ENCODE data around the gene MTERF1.
"Not testable (repeated sequence)": the region's sequence is repeated elsewhere in the genome, so short reads cannot be mapped to it uniquely, and the experiment has no call there.

MTERF1 gene

GRCh38 chr7:91883676-91884362 is 3.3 kb upstream of the MTERF1 start:
- DNase-seq: no peak

DNA sequence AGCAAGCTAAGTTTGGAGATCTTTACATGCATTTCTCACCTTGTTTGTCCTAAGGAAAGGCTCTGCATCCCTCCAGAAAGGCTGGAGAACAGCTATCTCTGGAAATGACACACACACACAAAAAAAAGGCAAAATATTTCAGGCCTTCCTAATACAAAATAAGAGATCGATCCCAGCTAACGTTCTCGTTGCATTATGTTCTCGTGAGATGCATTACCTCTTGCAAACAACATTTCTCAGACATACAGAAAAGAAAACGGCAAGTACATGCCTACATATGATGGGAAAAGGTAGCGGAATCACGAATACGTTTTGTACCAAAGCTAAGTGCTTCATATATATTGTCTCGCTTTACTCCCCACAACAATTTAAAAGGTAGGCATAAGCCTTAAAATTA is 488 bp downstream of the MTERF1 start:
- DNase-seq: no peak

GRCh38 chr7:91876391-91877133 is 3.9 kb downstream of the MTERF1 start:
- DNase-seq: no peak

DNA sequence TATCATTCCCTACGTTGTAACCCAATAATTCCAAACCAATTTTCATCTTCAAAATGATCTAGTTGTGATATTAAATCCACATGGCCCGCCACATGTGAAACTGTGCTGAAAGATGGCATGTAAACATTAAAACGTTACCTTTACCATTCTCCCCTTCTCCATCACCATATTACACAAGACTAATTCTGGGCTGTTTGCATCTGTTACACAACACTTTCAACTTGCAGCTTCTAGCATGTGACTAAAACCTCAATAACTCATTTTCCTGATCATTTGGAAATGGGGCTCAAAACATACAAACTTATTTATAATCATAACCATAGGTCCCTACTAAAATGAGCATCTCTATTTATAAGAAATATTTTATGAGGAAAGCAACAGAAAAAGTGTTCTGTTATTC is 4.7 kb downstream of the MTERF1 start:
- DNase-seq: no peak

- no peak for DNase-seq
Observed at GRCh38 chr7:91872928-91873327, 7.6 kb downstream of the MTERF1 start.

- no peak for DNase-seq
Observed at GRCh38 chr7:91872069-91872468, 8.4 kb downstream of the MTERF1 start.

- no peak for DNase-seq
Observed at GRCh38 chr7:91869661-91870060, 10.8 kb downstream of the MTERF1 start.

GRCh38 chr7:91866599-91867148 is 13.8 kb downstream of the MTERF1 start:
- DNase-seq: no peak

- no peak for DNase-seq
Observed at GRCh38 chr7:91865511-91865910, 15.0 kb downstream of the MTERF1 start.

GRCh38 chr7:91864604-91865003 is 15.9 kb downstream of the MTERF1 start:
- DNase-seq: not testable (repeated sequence)

GRCh38 chr7:91864070-91864469 is 16.4 kb downstream of the MTERF1 start:
- DNase-seq: no peak

DNA sequence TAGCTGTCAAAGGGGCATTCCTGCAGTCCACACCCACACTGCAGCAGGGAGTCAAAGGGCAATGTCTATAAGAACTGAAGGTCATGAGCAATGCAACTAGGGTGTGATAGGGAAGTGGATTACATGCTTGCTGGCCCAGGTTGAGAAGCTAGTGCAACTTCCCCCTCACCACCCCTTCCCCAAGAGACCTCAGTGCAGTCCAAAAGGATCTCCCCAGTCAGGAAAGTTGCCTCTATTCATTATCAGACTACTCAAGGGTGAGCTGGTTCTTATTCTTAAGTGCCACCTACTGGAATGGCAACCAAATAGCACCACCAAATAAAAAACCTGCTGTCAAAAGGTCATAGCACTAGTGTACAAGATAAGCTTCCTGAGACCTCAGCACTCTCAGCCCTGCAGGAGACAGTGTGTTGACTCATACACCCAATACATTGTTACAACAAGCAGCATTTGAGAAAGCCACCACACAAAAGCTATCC is 28.2 kb downstream of the MTERF1 start:
- DNase-seq: no peak

- no peak for DNase-seq
Observed at GRCh38 chr7:91850455-91850854, 30.0 kb downstream of the MTERF1 start.

DNA sequence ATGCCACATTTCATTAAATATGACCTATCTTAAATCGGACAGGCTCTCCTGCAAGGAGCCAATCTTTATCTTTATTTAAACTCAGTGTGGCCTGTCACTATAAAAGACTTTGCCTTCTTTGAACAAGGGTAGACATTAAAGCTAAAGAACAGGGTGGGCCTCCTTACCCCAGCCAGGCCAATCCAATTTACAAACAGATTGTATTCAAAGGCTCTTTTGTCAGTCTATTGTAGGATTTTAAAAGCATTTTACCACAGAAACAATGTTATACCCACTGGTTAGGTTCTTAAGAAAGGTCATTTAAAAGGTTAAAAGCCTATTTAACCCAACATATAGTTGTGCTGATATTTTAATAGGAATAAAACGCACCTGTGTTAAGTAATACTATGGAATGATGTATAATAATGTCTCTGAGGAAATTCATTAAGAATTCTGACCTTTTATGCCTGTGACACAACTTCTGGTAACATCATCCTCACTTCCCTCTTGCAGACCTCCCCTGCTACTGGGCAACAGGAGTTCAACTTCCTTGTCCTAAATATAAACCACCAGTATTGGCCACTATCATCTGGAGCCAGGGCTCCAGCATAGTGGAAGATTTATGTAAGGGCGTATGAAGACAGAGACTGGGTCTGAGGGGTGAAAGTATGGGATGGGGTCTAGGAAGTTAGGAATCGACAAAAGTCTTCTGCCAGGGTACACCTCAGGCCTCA is 32.5 kb downstream of the MTERF1 start:
- no peak for DNase-seq

- DNase-seq: no peak
Observed at GRCh38 chr7:91847231-91847630, 33.3 kb downstream of the MTERF1 start.

DNA sequence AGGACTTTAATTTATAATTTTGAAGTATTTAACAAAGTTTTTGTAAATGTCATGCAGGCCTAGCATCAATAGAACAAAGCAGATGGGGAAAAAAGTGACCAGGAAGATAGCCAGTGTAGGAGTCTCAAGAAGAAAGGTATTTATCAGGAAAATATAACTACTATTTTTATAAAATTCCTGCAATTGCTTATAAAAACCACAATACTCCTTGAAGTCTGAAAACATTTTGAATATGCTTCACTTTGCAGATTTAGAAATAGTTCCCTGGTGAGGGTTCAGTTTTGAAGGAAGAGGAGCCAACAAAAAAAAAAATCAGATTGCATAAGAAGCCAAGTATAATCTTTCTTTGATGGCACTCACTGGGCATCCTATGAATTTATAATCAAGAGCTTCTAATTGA is 34.1 kb downstream of the MTERF1 start:
- DNase-seq: no peak

DNA sequence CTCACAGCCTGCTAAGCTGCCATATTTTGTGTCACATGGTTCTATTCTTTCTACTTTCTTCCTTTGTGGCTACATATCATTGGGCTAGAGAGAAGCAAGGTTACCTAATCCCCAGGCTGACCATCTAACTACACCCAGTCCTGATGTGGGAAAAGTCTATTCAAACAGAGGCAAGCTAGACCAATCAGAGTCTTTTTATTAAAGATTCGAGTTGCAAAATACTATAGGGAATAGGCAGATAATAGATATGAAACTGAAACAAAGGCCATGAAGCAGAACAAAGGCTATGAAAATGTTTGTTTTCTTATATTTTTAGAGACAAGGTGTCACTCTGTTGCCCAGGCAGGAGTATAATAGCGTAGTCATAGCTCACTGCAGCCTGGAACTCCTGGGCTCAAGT is 36.7 kb downstream of the MTERF1 start:
- DNase-seq: no peak

DNA sequence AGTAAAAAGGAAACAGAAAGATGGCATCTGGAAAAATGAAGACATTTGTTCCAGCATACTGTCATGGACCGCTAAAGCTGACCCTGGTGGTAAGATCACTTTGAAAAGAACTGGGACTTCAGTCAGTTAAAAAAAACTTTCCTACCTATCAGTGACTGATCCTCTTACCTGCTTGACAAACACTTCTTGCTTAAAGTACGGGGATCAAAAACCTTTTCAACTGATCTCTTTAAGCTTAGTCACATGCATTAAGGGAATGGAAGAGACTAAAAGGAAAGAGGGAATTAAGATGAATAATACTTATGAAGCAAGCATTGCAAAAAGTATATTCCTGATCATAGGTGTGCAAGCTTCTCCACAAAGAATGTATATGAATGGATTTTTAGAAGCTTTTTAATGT is 42.1 kb downstream of the MTERF1 start:
- no peak for DNase-seq

DNA sequence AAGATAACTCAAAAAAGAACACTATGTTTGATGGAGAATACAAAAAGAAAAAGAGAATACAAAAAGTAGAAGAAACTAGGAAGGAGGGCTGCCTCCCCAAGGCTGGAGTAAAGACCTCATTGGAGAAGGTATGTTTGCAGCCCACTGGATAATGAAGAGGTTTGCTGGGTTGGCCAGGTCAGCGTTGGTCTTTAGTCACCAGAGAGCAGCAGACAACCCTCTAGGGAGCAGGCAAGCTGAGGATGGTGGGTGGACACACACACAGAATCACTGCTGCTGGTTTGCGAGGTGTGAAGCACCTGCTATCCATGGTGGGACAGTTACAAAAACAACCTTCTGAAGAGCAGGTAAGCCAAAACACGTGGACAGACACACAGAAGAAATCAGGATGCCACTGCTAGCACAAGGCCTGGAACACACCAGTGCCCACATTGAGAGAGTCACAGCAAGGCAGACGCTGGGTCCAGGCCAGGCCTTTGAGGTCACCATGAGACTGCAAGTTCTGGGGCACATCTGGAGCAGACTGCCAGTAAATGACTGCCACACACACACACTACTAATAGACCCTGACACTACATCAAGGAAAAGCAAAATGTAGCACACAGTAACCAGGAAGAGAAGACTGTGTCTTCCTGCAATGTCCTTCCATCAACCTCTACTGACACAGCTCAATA is 43.0 kb downstream of the MTERF1 start:
- no peak for DNase-seq

- no peak for DNase-seq
Observed at GRCh38 chr7:91835826-91836368, 44.6 kb downstream of the MTERF1 start.

DNA sequence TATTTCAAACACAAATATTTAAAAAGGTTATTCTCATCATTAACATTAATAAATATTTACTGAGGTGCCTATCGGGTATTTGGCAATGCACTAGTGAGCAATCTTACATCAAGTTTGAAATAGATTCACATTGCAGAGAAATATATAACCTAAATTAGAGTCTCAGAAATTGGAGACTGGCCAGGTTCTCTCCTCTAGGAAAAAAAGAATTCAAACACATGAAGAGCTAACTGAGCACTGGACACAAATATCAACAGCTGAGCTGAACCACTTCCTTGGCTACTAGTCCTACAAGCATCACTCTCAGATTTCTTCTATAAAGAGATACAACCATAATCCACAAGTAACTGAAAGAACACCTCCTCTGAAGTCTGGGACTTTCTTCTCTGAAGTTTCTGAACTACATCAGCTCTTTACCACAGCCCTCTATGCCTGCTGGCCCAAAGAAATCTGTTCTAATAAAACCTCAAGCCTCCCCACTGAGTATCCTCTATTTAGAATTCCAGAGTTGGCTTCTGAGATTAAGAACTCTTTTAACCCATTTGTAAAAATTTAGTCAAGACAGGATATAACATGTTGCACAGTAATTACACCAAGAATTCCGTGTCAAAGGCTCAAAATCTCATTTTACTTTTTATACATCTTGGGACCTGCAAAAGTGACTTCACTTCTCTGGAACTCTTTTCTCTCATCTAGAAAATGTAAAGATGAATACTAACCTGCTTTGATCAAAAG is 45.2 kb downstream of the MTERF1 start:
- DNase-seq: no peak

- no peak for DNase-seq
Observed at GRCh38 chr7:91832493-91833045, 47.9 kb downstream of the MTERF1 start.
